ENCODE results near the gene TWIST2.

- TF ChIP-seq TAF1 (IDR thresholded peaks at IDR 0.05; ENCODE audit: borderline replicate concordance, insufficient read depth, low read length), result no peak
- no peak for TF ChIP-seq POLR2AphosphoS5 (IDR thresholded peaks at IDR 0.05; ENCODE audit: low read depth, low read length)
- no peak for TF ChIP-seq SIN3A (IDR thresholded peaks at IDR 0.05; ENCODE audit: borderline replicate concordance, insufficient read depth, low read length)
- TF ChIP-seq REST (IDR thresholded peaks at IDR 0.05; ENCODE audit: insufficient read depth in 1 of 2, low read depth in 2 of 2, low read length in 2 of 2), result no peak
These were observed 25.8 kb upstream of the TWIST2 start for GRCh38 chr2:238821944-238822670.
